ENCODE measurements around the gene PSME3IP1. TPM values are rescaled to one million over a fixed set of nuclear protein-coding genes. Genes with fewer than 3 reads are reported as not detected.
A peak's percentile ranks its signal among the peaks of the same experiment; 100 is the strongest.

PSME3IP1 gene
- total RNA-seq, 3 donors from 2014 or later = 97.9 to 138 (median 114) TPM

DNA sequence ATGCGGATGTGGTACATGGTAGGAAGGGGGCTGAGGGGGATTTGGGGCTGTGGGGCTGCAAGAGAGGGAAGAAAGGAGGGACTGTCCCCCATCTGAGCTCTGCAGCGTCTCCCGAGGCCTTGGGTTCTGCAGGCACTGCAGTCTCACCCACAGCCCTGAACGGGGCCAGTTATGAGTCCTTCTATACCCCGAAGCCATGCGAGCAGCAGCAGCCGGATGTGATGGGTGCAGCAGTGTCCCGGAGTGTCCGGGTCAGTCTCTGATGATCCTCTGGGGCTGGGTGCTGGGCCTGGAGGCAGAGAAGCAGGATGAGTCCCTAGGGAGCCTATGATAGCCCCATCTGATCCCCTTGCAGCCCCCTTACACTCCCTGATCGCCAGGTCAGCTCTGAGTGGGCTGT is 52.0 kb downstream of the PSME3IP1 start:
- peaks cover 44% of the 10 kb centered on the region for H3K4me1 ChIP-seq (ENCODE audit: low read depth)
- H3K36me3 ChIP-seq (ENCODE audit: low read depth) = no peaks in the 10 kb centered on the region
- DNase-seq (peak in 2 of 3 donors; percentile 42 to 61), ATAC-seq (no peak)
- H3K9me3 ChIP-seq = no peaks in the 10 kb centered on the region
- no peak overlapping the region for H3K4me3 ChIP-seq
- TF ChIP-seq, protein P1, sequence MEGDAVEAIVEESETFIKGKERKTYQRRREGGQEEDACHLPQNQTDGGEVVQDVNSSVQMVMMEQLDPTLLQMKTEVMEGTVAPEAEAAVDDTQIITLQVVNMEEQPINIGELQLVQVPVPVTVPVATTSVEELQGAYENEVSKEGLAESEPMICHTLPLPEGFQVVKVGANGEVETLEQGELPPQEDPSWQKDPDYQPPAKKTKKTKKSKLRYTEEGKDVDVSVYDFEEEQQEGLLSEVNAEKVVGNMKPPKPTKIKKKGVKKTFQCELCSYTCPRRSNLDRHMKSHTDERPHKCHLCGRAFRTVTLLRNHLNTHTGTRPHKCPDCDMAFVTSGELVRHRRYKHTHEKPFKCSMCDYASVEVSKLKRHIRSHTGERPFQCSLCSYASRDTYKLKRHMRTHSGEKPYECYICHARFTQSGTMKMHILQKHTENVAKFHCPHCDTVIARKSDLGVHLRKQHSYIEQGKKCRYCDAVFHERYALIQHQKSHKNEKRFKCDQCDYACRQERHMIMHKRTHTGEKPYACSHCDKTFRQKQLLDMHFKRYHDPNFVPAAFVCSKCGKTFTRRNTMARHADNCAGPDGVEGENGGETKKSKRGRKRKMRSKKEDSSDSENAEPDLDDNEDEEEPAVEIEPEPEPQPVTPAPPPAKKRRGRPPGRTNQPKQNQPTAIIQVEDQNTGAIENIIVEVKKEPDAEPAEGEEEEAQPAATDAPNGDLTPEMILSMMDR (IDR thresholded peaks at IDR 0.05) = no peak
- intact Hi-C loops (cut with DNase I, micrococcal nuclease) = no loop called here

- ATAC-seq = no peak
- DNase-seq = peak in 2 of 3 donors; percentile 49 to 54
These were observed 52.8 kb downstream of the PSME3IP1 start for GRCh38 chr16:57133031-57133430.

DNA sequence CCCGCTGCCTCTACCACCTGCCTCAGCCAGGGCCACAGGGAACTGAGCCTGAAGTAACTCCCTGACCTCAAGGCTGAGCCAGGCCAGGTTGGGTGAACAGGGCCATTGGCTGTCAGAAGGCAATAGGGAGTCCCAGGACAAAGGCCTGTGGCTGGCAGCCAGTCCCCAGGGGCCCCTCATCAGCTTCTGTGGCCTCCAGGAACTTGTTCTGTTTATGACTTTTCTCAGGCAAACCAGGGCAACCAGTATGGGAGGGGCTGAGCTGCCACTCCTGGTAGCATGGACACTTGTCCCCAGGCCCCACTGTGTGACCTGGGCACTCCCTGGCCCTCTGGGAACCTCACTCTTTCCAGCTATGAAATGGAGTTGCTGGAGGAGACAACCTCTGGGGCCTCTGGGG is 53.4 kb downstream of the PSME3IP1 start:
- Histone ChIP-seq H3K4me1 (ENCODE audit: low read depth) (peaks cover 44% of the 10 kb centered on the region), H3K4me3 (no peak overlapping the region), H3K9me3 (no peaks in the 10 kb centered on the region), H3K36me3 (ENCODE audit: low read depth) (no peaks in the 10 kb centered on the region)
- intact Hi-C loops (cut with DNase I, micrococcal nuclease) = no loop called here
- TF ChIP-seq, protein P1 (IDR thresholded peaks at IDR 0.05) = no peak
- DNase-seq (peak; percentile 89 to 95 (median 92)), ATAC-seq (peak; percentile 85)

More at GRCh38 chr16:57133031-57133430, 52.8 kb downstream of the PSME3IP1 start:
- TF ChIP-seq, protein P1 (IDR thresholded peaks at IDR 0.05) = no peak
- Histone ChIP-seq H3K4me3 (no peak overlapping the region), H3K36me3 (ENCODE audit: low read depth) (no peaks in the 10 kb centered on the region), H3K4me1 (ENCODE audit: low read depth) (peaks cover 44% of the 10 kb centered on the region), H3K9me3 (no peaks in the 10 kb centered on the region)
- intact Hi-C loops (cut with DNase I, micrococcal nuclease) = no loop called here

GRCh38 chr16:57131351-57131970 is 54.4 kb downstream of the PSME3IP1 start:
- intact Hi-C loops (cut with DNase I, micrococcal nuclease) = no loop called here
- Histone ChIP-seq H3K9me3 (no peaks in the 10 kb centered on the region), H3K36me3 (ENCODE audit: low read depth) (no peaks in the 10 kb centered on the region), H3K4me1 (ENCODE audit: low read depth) (peaks cover 44% of the 10 kb centered on the region), H3K4me3 (no peak overlapping the region)
- ATAC-seq = peak; percentile 1
- DNase-seq = peak in 1 of 3 donors; percentile 54
- TF ChIP-seq, protein P1 (IDR thresholded peaks at IDR 0.05) = no peak

DNA sequence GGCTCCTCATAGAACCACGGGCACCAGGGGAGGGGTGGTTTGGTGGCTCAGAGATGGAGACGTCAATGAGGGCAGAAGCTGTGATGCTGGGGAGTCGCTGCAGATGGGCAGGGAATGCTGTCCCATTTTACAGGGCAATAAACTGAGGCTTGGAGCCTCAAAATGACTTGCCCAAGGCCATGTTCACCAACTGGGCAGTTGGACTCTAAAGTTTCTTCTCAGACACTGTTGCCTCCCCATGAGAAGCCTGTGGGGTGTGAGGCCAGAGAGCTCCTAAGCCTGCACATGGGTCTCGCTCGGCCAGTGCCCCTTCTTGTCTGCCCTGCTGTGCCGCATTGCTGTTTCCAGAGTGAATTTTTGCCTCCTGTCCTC is 54.9 kb downstream of the PSME3IP1 start:
- intact Hi-C loops (cut with DNase I, micrococcal nuclease) = no loop called here
- ATAC-seq = no peak
- no peak for DNase-seq
- Histone ChIP-seq H3K36me3 (ENCODE audit: low read depth) (no peaks in the 10 kb centered on the region), H3K9me3 (no peaks in the 10 kb centered on the region), H3K4me3 (no peak overlapping the region), H3K4me1 (ENCODE audit: low read depth) (peaks cover 44% of the 10 kb centered on the region)
- TF ChIP-seq, protein P1 (IDR thresholded peaks at IDR 0.05) = no peak

All from mucosa of descending colon (tissue), 3 donors.